ENCODE results near the gene ABCC4.
A peak's percentile ranks its signal among the peaks of the same experiment; 100 is the strongest.

ABCC4 gene

GRCh38 chr13:95300625-95301182, 547 bp downstream of the ABCC4 start (continued):
- TF ChIP-seq ZNF692 (tag by site-specific recombination; IDR thresholded peaks at IDR 0.05) (no peak), ZNF394 (tag by site-specific recombination; IDR thresholded peaks at IDR 0.05; ENCODE audit: borderline replicate concordance) (0 out of 2 replicates have a peak, but pooled peaks have one; percentile 38), ZNF629 (tag by site-specific recombination; IDR thresholded peaks at IDR 0.05) (no peak), KLF8 (tag by site-specific recombination; IDR thresholded peaks at IDR 0.05) (0 out of 2 replicates have a peak, but pooled peaks have one; percentile 42), YY2 (tag by site-specific recombination; IDR thresholded peaks at IDR 0.05) (no peak), ZBTB20 (tag by site-specific recombination; IDR thresholded peaks at IDR 0.05) (no peak), ZNF530 (tag by site-specific recombination; IDR thresholded peaks at IDR 0.05; ENCODE audit: low read depth) (no peak), ZNF621 (tag by site-specific recombination; IDR thresholded peaks at IDR 0.05) (no peak), ZNF18 (tag by site-specific recombination; IDR thresholded peaks at IDR 0.05) (no peak)
- TF ChIP-seq, protein P1, sequence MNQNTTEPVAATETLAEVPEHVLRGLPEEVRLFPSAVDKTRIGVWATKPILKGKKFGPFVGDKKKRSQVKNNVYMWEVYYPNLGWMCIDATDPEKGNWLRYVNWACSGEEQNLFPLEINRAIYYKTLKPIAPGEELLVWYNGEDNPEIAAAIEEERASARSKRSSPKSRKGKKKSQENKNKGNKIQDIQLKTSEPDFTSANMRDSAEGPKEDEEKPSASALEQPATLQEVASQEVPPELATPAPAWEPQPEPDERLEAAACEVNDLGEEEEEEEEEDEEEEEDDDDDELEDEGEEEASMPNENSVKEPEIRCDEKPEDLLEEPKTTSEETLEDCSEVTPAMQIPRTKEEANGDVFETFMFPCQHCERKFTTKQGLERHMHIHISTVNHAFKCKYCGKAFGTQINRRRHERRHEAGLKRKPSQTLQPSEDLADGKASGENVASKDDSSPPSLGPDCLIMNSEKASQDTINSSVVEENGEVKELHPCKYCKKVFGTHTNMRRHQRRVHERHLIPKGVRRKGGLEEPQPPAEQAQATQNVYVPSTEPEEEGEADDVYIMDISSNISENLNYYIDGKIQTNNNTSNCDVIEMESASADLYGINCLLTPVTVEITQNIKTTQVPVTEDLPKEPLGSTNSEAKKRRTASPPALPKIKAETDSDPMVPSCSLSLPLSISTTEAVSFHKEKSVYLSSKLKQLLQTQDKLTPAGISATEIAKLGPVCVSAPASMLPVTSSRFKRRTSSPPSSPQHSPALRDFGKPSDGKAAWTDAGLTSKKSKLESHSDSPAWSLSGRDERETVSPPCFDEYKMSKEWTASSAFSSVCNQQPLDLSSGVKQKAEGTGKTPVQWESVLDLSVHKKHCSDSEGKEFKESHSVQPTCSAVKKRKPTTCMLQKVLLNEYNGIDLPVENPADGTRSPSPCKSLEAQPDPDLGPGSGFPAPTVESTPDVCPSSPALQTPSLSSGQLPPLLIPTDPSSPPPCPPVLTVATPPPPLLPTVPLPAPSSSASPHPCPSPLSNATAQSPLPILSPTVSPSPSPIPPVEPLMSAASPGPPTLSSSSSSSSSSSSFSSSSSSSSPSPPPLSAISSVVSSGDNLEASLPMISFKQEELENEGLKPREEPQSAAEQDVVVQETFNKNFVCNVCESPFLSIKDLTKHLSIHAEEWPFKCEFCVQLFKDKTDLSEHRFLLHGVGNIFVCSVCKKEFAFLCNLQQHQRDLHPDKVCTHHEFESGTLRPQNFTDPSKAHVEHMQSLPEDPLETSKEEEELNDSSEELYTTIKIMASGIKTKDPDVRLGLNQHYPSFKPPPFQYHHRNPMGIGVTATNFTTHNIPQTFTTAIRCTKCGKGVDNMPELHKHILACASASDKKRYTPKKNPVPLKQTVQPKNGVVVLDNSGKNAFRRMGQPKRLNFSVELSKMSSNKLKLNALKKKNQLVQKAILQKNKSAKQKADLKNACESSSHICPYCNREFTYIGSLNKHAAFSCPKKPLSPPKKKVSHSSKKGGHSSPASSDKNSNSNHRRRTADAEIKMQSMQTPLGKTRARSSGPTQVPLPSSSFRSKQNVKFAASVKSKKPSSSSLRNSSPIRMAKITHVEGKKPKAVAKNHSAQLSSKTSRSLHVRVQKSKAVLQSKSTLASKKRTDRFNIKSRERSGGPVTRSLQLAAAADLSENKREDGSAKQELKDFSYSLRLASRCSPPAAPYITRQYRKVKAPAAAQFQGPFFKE (tag by site-specific recombination; IDR thresholded peaks at IDR 0.05; ENCODE audit: borderline replicate concordance) = no peak
- TF ChIP-seq, protein P2, sequence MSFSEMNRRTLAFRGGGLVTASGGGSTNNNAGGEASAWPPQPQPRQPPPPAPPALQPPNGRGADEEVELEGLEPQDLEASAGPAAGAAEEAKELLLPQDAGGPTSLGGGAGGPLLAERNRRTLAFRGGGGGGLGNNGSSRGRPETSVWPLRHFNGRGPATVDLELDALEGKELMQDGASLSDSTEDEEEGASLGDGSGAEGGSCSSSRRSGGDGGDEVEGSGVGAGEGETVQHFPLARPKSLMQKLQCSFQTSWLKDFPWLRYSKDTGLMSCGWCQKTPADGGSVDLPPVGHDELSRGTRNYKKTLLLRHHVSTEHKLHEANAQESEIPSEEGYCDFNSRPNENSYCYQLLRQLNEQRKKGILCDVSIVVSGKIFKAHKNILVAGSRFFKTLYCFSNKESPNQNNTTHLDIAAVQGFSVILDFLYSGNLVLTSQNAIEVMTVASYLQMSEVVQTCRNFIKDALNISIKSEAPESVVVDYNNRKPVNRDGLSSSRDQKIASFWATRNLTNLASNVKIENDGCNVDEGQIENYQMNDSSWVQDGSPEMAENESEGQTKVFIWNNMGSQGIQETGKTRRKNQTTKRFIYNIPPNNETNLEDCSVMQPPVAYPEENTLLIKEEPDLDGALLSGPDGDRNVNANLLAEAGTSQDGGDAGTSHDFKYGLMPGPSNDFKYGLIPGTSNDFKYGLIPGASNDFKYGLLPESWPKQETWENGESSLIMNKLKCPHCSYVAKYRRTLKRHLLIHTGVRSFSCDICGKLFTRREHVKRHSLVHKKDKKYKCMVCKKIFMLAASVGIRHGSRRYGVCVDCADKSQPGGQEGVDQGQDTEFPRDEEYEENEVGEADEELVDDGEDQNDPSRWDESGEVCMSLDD (tag by site-specific recombination; IDR thresholded peaks at IDR 0.05) = no peak
- TF ChIP-seq, protein P3, sequence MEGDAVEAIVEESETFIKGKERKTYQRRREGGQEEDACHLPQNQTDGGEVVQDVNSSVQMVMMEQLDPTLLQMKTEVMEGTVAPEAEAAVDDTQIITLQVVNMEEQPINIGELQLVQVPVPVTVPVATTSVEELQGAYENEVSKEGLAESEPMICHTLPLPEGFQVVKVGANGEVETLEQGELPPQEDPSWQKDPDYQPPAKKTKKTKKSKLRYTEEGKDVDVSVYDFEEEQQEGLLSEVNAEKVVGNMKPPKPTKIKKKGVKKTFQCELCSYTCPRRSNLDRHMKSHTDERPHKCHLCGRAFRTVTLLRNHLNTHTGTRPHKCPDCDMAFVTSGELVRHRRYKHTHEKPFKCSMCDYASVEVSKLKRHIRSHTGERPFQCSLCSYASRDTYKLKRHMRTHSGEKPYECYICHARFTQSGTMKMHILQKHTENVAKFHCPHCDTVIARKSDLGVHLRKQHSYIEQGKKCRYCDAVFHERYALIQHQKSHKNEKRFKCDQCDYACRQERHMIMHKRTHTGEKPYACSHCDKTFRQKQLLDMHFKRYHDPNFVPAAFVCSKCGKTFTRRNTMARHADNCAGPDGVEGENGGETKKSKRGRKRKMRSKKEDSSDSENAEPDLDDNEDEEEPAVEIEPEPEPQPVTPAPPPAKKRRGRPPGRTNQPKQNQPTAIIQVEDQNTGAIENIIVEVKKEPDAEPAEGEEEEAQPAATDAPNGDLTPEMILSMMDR (tag by site-specific recombination; IDR thresholded peaks at IDR 0.05) = no peak
- TF ChIP-seq, protein P4, sequence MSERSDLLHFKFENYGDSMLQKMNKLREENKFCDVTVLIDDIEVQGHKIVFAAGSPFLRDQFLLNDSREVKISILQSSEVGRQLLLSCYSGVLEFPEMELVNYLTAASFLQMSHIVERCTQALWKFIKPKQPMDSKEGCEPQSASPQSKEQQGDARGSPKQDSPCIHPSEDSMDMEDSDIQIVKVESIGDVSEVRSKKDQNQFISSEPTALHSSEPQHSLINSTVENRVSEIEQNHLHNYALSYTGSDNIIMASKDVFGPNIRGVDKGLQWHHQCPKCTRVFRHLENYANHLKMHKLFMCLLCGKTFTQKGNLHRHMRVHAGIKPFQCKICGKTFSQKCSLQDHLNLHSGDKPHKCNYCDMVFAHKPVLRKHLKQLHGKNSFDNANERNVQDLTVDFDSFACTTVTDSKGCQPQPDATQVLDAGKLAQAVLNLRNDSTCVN (tag by site-specific recombination; optimal IDR thresholded peaks at IDR 0.05) = no peak
- TF ChIP-seq, protein P5, sequence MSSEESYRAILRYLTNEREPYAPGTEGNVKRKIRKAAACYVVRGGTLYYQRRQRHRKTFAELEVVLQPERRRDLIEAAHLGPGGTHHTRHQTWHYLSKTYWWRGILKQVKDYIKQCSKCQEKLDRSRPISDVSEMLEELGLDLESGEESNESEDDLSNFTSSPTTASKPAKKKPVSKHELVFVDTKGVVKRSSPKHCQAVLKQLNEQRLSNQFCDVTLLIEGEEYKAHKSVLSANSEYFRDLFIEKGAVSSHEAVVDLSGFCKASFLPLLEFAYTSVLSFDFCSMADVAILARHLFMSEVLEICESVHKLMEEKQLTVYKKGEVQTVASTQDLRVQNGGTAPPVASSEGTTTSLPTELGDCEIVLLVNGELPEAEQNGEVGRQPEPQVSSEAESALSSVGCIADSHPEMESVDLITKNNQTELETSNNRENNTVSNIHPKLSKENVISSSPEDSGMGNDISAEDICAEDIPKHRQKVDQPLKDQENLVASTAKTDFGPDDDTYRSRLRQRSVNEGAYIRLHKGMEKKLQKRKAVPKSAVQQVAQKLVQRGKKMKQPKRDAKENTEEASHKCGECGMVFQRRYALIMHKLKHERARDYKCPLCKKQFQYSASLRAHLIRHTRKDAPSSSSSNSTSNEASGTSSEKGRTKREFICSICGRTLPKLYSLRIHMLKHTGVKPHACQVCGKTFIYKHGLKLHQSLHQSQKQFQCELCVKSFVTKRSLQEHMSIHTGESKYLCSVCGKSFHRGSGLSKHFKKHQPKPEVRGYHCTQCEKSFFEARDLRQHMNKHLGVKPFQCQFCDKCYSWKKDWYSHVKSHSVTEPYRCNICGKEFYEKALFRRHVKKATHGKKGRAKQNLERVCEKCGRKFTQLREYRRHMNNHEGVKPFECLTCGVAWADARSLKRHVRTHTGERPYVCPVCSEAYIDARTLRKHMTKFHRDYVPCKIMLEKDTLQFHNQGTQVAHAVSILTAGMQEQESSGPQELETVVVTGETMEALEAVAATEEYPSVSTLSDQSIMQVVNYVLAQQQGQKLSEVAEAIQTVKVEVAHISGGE (tag by site-specific recombination; conservative IDR thresholded peaks at IDR 0.05; ENCODE audit: low read depth) = no peak
- TF ChIP-seq, protein P6, sequence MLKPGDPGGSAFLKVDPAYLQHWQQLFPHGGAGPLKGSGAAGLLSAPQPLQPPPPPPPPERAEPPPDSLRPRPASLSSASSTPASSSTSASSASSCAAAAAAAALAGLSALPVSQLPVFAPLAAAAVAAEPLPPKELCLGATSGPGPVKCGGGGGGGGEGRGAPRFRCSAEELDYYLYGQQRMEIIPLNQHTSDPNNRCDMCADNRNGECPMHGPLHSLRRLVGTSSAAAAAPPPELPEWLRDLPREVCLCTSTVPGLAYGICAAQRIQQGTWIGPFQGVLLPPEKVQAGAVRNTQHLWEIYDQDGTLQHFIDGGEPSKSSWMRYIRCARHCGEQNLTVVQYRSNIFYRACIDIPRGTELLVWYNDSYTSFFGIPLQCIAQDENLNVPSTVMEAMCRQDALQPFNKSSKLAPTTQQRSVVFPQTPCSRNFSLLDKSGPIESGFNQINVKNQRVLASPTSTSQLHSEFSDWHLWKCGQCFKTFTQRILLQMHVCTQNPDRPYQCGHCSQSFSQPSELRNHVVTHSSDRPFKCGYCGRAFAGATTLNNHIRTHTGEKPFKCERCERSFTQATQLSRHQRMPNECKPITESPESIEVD (tag by site-specific recombination; IDR thresholded peaks at IDR 0.05) = 0 out of 2 replicates have a peak, but pooled peaks have one; percentile 11
- TF ChIP-seq, protein P7, sequence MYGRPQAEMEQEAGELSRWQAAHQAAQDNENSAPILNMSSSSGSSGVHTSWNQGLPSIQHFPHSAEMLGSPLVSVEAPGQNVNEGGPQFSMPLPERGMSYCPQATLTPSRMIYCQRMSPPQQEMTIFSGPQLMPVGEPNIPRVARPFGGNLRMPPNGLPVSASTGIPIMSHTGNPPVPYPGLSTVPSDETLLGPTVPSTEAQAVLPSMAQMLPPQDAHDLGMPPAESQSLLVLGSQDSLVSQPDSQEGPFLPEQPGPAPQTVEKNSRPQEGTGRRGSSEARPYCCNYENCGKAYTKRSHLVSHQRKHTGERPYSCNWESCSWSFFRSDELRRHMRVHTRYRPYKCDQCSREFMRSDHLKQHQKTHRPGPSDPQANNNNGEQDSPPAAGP (tag by site-specific recombination; IDR thresholded peaks at IDR 0.05) = no peak
